HPDE6-E6E7 (cell line): ENCODE data around the gene GNB1.

ENCODE experiments used
- DNase-seq: peaks from one replicate; pipeline ENCODE4 v3.0.0; 2011; ENCODE audit warnings: missing footprints; ENCODE audit errors: extremely low spot score

The GNB1 gene

DNA sequence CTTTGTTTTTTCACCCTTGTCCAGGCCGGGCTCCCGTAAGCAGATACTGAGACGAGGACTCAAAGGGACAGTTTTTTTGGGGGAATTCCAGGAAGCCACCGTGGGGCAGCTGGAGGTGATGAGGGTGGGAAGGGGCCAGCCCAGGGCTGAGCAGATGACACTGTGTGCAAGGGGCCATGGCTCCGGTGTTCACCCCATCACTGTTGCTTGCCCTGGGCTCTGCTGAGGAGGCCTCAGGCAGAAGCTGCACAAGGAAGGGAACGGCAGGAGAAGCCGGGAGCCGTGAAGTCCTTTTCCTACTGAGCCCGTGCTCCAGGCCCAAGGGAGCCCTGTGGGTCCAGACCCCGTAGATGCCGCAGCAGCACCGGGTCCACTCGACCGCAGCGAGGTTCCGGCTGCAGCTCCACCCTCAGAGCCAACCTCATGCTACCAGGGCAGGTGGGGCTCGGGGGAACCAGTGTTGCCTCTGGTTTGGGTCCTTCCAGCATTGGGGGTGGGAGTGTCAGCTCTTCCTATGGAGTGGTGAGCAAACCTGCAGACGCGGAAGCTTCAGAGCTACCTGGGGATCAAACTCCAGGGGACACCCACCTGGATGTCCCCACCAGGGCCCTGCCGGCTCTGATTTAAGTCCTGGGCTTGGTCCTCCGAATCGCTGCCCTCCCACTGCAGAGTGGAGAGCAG is 19.9 kb upstream of the GNB1 start:
- DNase-seq: no peak

- DNase-seq: no peak
Measured at GRCh38 chr1:1910033-1910465, 19.2 kb upstream of the GNB1 start.

DNA sequence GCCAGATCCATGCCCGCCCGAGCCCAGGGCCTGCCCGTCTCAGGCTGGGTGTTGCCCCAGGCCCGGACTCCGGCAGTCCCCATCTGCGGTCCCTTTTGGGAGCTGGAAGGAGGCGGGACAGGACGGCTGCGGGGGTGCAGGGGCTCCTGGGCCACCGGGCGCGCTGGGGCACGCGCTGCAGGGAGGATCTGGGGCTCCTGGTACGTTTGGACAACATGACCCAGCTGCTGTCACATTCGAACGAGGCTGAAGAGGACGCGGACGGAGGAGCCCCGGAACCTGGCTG is 17.6 kb upstream of the GNB1 start:
- peak; percentile 41 for DNase-seq

DNA sequence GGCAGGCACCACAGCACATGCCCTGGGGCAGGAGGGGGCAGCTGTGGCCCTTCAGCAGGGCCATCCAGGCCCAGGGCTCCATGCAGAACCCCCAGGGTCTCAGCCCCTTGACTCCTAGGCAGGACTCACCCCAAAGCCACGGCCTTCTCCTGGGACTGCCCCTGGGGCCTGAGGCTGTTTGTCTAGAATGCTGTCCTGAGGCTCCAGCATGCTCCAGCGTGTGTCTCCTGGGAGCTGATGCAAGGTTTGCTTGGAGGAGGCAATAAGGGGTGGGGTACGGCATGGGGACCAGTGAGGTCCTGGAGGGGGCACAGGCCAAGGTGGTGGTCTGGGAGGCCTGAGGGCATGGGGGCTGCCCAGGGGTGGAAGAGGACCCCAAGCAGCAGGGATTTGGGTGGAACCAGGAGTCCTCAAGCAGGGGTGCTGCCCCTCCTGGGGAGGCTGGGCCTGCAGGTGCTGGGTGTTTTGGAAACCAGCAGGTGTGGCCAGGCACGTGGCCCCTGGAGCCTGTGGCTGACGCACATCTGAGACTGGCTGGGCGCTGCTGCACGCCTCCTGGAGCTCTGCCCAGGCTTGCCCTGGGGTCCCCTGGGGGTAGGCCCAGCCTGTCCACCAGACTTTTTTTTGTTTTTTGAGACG is 16.3 kb upstream of the GNB1 start:
- peak; percentile 89 for DNase-seq

- DNase-seq: peak; percentile 84
Measured at GRCh38 chr1:1906185-1907097, 15.6 kb upstream of the GNB1 start.

- DNase-seq: no peak
Measured at GRCh38 chr1:1903224-1903623, 12.3 kb upstream of the GNB1 start.

DNA sequence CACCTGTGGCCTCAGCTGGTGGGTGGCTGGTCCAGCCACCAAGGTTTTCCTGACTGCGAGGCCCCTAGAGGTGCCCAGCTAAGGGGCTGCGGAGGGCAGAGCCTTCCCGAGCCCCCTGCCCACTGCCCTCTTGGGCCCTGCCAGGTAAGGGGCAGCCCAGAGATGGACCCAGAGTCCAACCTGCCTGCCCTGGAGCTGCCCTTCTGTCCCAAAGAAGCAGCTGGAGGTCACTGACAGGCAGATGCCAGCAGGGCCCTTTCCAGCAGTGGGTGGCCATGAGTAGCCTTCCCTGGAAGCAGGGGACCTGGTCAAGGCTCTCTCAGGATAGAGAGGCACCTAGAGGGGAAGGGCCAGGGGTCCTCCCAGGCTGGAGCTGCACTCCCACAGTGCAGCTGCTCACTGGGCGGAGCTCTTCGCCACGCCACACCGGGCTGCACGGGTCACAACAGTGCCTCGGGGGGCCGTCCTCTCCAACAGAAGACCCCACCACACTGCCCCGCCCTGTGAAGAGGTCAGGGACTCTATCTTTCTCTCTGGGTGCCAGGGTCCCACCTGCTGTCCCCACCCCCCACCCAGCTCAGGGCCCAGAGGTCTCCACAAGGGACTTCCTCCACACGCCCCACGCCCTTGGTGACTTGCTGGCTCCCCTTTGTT is 10.9 kb upstream of the GNB1 start:
- no peak for DNase-seq

- DNase-seq: no peak
Measured at GRCh38 chr1:1900883-1901640, 10.2 kb upstream of the GNB1 start.

DNA sequence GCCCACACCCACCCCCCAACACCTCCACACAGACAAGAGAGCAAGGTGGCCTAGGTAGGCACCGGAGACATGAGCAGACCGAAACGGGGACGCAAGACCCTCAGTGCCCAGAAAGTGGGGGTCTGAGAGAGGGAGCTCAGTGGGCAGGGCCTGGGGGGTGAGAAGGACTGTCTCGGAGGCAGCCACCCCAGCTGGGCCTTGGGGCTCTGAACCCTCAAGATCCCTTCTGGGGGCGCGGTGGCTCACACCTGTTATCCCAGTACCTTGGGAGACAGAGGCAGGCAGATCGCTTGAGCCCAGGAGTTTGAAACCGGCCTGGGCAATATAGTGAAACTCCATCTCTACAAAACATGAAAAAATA is 9.1 kb upstream of the GNB1 start:
- DNase-seq: no peak

DNA sequence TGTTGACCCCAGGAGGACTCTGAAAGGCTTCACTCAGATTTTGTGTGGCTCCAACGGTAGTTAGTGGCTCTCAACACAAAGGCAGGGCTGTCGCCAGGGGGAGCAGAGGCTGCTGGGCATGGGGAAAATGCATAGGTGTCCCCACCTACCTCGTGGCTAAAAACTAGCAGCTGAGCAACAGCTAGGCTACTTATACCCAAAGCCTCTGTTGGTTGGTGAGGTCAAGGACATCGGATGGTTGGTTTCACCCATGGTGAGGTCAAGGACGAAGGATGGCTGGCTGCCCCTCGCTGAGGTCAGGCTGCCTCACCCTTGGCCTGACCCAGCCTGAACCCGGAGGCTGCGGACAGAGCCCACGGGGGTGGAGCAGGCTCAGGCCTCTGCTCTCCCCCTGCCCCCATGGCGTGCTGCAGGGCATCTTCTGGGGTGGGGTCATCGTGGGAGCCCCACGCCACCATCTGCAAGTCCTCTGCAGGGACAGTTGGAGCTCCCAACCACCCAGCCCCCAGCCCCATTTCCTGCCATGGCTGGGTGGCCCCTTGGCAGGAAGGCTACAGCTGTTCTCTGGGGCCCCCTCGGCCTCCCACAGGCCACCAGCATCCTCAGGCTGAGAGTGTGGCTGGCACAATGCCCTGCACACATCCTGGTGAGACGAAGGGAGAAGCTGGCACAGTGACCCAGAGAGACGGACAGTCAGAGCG is 8.5 kb upstream of the GNB1 start:
- DNase-seq: no peak

- no peak for DNase-seq
Measured at GRCh38 chr1:1898246-1898933, 7.5 kb upstream of the GNB1 start.

DNA sequence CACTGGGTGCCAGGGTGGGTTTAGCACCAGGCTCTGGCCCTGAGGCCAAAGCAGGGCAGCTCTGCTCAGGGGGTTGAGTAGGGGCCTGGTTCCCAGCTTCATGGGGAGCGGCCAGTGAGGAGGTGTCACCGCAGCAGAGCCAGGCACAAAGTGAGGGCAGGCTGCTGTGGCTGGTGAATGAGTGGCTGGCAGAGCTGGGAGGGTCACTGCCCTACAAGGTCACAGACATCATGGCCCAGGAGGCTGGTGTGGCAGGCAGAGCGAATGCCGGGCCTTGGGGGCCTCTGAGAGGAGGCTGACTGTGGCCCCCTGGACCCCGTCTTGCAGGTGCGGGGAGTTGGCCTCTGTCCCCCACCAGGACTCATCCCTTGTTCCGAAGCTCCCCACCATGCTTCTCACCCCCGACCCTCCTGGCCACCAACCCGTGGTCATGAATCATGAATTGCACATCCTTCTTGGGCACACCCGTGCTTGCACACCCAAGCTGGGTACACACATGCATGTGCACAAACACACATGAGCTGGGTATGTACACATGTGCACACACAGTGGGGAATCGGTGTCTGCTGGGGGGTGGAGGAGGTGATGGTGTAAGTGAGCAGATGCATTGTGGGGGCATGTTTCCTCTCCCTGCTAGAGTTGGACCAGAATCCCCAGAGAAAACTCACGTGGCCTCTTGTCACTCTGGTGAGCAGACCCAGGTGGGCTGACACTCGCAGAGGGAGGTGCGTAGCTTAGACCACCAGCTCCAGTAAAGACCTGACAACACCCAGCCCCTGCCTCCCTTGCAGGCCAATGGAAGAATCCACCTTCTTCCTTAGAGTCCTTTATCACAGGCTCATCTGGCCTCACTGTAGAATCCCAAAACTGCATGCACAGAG is 4.8 kb upstream of the GNB1 start:
- no peak for DNase-seq

DNA sequence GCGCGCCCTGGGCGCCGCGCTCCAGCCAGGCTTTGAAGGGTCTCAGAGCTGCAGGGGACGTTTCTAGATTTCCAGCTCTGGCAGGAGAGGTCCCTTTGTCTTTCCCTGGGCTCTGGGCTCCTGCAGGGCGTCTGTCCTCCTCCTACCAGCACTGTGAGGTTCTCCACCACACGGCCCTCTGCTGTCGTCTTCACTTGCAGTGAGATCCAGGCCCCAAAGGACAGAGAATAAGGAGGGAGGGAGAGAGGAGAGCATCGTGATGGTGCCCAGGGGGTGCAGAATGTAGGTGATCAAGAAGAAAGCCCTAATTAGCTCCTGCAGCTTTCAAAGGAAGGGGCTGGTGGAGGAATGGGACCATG is 4.2 kb upstream of the GNB1 start:
- no peak for DNase-seq

- DNase-seq: peak; percentile 23
Measured at GRCh38 chr1:1894354-1895059, 3.6 kb upstream of the GNB1 start.

- DNase-seq: no peak
Measured at GRCh38 chr1:1893997-1894353, 3.1 kb upstream of the GNB1 start.

DNA sequence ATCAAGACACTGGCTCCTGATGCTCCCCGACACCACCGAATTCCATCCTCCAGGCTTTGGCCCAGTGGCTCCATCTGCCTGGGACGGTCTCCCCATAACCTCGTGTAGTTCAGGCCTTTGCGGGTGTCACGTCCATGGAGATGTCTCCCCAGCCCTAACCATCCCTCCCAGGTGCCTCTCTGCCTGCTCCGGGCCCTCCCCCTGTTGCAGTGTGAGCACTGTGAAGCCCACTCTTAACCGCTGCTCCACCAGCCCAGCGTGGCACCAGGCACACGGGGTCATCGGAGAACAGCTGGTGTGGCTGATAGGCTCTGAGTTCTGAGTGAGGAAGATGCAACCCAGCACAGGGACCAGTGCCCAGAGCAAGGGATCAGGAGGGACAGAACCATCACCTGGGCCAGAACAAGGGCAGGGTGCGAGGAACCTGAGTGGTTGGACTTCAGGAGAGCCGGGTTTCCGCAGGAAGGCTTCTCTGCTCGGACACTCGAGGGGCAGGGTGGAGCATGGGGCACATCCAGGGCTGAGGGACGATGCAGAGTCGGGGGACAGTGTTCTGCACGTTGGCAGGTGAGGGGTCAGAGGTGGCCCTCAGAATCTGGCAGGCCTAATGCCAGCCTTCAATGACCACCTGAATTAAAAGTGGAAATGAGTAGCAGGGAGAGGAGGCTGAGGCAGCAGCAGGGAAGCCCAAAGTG is 2.6 kb upstream of the GNB1 start:
- DNase-seq: no peak

DNA sequence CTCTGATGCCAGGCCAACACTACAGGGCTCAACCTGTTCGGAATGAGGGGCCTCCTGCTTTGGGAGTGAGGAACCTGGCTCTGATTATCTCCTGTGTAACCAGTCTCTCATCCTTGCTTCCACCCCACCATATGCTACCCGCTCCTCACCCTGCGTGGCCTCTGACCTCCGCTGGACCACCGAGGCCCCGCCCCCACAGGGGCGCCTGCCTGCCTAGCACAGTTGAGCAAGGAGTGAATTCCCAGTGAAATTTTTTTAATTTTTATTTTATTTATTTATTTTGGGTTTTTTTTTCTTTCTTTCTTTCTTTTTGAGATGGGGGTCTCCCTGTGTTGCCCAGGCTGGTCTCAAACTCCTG is 1.9 kb upstream of the GNB1 start:
- no peak for DNase-seq

GRCh38 chr1:1892079-1892762 is 1.3 kb upstream of the GNB1 start:
- peak; percentile 35 for DNase-seq
